T-helper 9 cell (primary cell): Measurements from ENCODE around the gene CYB5A.

Experiments used
- DNase-seq: peaks from one replicate; pipeline ENCODE4 v3.0.0-alpha.2; 2020

The CYB5A gene

GRCh38 chr18:74276609-74277008, 15.2 kb downstream of the CYB5A start:
- DNase-seq: no peak

- DNase-seq: no peak
These were observed 16.0 kb downstream of the CYB5A start for GRCh38 chr18:74275736-74276135.

- no peak for DNase-seq
These were observed 17.1 kb downstream of the CYB5A start for GRCh38 chr18:74274700-74275099.

GRCh38 chr18:74273394-74273793, 18.4 kb downstream of the CYB5A start:
- DNase-seq: no peak

GRCh38 chr18:74271635-74272034, 20.1 kb downstream of the CYB5A start:
- DNase-seq: no peak

GRCh38 chr18:74268933-74269620, 22.7 kb downstream of the CYB5A start:
- DNase-seq: no peak

- no peak for DNase-seq
These were observed 23.6 kb downstream of the CYB5A start for GRCh38 chr18:74268175-74268574.

- DNase-seq: no peak
These were observed 25.6 kb downstream of the CYB5A start for GRCh38 chr18:74266161-74266560.

GRCh38 chr18:74265546-74266098, 26.1 kb downstream of the CYB5A start:
- no peak for DNase-seq

- no peak for DNase-seq
These were observed 27.3 kb downstream of the CYB5A start for GRCh38 chr18:74264303-74265020.

- DNase-seq: no peak
These were observed 30.6 kb downstream of the CYB5A start for GRCh38 chr18:74261053-74261713.

- DNase-seq: no peak
These were observed 32.4 kb downstream of the CYB5A start for GRCh38 chr18:74259347-74259746.

- DNase-seq: no peak
These were observed 34.7 kb downstream of the CYB5A start for GRCh38 chr18:74257083-74257482.

- DNase-seq: no peak
These were observed 35.6 kb downstream of the CYB5A start for GRCh38 chr18:74256190-74256589.

- DNase-seq: no peak
These were observed 36.6 kb downstream of the CYB5A start for GRCh38 chr18:74255131-74255616.

- DNase-seq: no peak
These were observed 39.7 kb downstream of the CYB5A start for GRCh38 chr18:74252039-74252395.

GRCh38 chr18:74251297-74252038, 40.3 kb downstream of the CYB5A start:
- no peak for DNase-seq

GRCh38 chr18:74250131-74250530, 41.6 kb downstream of the CYB5A start:
- no peak for DNase-seq

- no peak for DNase-seq
These were observed 42.4 kb downstream of the CYB5A start for GRCh38 chr18:74249181-74249968.

- no peak for DNase-seq
These were observed 43.2 kb downstream of the CYB5A start for GRCh38 chr18:74248595-74248994.

GRCh38 chr18:74248189-74248588, 43.6 kb downstream of the CYB5A start:
- no peak for DNase-seq

- DNase-seq: no peak
These were observed 47.2 kb downstream of the CYB5A start for GRCh38 chr18:74244554-74244953.
